ENCODE measurements around the gene DENR. TPM values are rescaled to one million over a fixed set of nuclear protein-coding genes. Genes with fewer than 3 reads are reported as not detected.
"Not testable (repeated sequence)": the region's sequence is repeated elsewhere in the genome, so short reads cannot be mapped to it uniquely, and the experiment has no call there.

DENR gene
- total RNA-seq, 1 experiment from 2014 or later = 68.7 TPM

GRCh38 chr12:122804957-122805356 lies 52.3 kb downstream of the DENR start:
- BruUV-seq (replicated peaks); H3K27ac ChIP-seq (ENCODE audit: low read length); H3K4me1 ChIP-seq (ENCODE audit: control insufficient read depth, insufficient read depth, low read length); H3K9me3 ChIP-seq (ENCODE audit: control insufficient read depth, insufficient read depth, low read depth, low read length); intact Hi-C loops (cut with micrococcal nuclease; ENCODE audit: unreplicated experiment); H3K4me3 ChIP-seq (ENCODE audit: low read depth in 2 of 2, low read length in 2 of 2); in situ Hi-C loops (cut with HindIII; ENCODE audit: low pct_unique_long_range_greater_than_20kb, low sequenced_read_pairs); ATAC-seq; H3K27me3 ChIP-seq (ENCODE audit: control insufficient read depth, insufficient read depth, low read length); DNase-seq (ENCODE audit: low read depth, low spot score); H3K36me3 ChIP-seq (ENCODE audit: control insufficient read depth, insufficient read depth, low read length): not testable (repeated sequence)
- CTCF ChIA-PET = interaction anchor here (0.7 to 0.9 kb wide), 3 partner anchors 11 to 60 kb away, joined by 7 to 12 read pairs (median 8); no protein-coding TSS in a partner anchor
- POLR2A ChIA-PET = interaction anchor here (0.6 to 0.7 kb wide), 2 partner anchors 15 to 78 kb away, joined by 3 to 5 read pairs; no protein-coding TSS in a partner anchor

- DNase-seq (ENCODE audit: low read depth, low spot score) (no peak), ATAC-seq (no peak)
- ChIA-PET POLR2A (no interaction called here), CTCF (no interaction called here)
- TF ChIP-seq TCF7L2 (IDR thresholded peaks at IDR 0.05; ENCODE audit: low read depth, low read length) (no peak), POLR2AphosphoS5 (IDR thresholded peaks at IDR 0.05; ENCODE audit: low read depth, low read length) (no peak), REST (IDR thresholded peaks at IDR 0.05; ENCODE audit: insufficient read depth in 1 of 2, low read depth in 2 of 2, low read length in 1 of 2) (no peak), SIN3A (IDR thresholded peaks at IDR 0.05; ENCODE audit: borderline replicate concordance, insufficient read depth, low read depth, low read length) (no peak), CTCF (IDR thresholded peaks at IDR 0.05) (no peak)
- no peaks in the 10 kb centered on the region for H3K9me3 ChIP-seq (ENCODE audit: control insufficient read depth, insufficient read depth, low read depth, low read length)
- H3K27ac ChIP-seq (ENCODE audit: low read length) = no peak overlapping the region
- H3K4me3 ChIP-seq (ENCODE audit: low read depth in 2 of 2, low read length in 2 of 2) = no peak overlapping the region
- H3K27me3 ChIP-seq (ENCODE audit: control insufficient read depth, insufficient read depth, low read length) = no peaks in the 10 kb centered on the region
- BruUV-seq (replicated peaks) = no TSS peak
- intact Hi-C loops (cut with micrococcal nuclease; ENCODE audit: unreplicated experiment) = no loop called here
- H3K36me3 ChIP-seq (ENCODE audit: control insufficient read depth, insufficient read depth, low read length) = no peaks in the 10 kb centered on the region
- H3K4me1 ChIP-seq (ENCODE audit: control insufficient read depth, insufficient read depth, low read length) = no peaks in the 10 kb centered on the region
- in situ Hi-C loops (cut with HindIII; ENCODE audit: low pct_unique_long_range_greater_than_20kb, low sequenced_read_pairs) = no loop called here
Observed at GRCh38 chr12:122807651-122808050, 55.0 kb downstream of the DENR start.

GRCh38 chr12:122811777-122812176 lies 59.2 kb downstream of the DENR start:
- ChIA-PET POLR2A (no interaction called here), CTCF (interaction anchor here (0.6 kb wide), 1 partner anchor 87 kb away, joined by 4 read pairs; no protein-coding TSS in a partner anchor)
- BruUV-seq (replicated peaks) = no TSS peak
- Histone ChIP-seq H3K27ac (ENCODE audit: low read length) (no peak overlapping the region), H3K27me3 (ENCODE audit: control insufficient read depth, insufficient read depth, low read length) (no peaks in the 10 kb centered on the region), H3K4me3 (ENCODE audit: low read depth in 2 of 2, low read length in 2 of 2) (no peak overlapping the region), H3K36me3 (ENCODE audit: control insufficient read depth, insufficient read depth, low read length) (no peaks in the 10 kb centered on the region), H3K4me1 (ENCODE audit: control insufficient read depth, insufficient read depth, low read length) (no peaks in the 10 kb centered on the region), H3K9me3 (ENCODE audit: control insufficient read depth, insufficient read depth, low read depth, low read length) (no peaks in the 10 kb centered on the region)
- intact Hi-C loops (cut with micrococcal nuclease; ENCODE audit: unreplicated experiment) (no loop called here), in situ Hi-C loops (cut with HindIII; ENCODE audit: low pct_unique_long_range_greater_than_20kb, low sequenced_read_pairs) (no loop called here)
- no peak for DNase-seq (ENCODE audit: low read depth, low spot score)
- TF ChIP-seq TCF7L2 (IDR thresholded peaks at IDR 0.05; ENCODE audit: low read depth, low read length) = no peak
- ATAC-seq = no peak
